Stimulated activated CD4-positive, alpha-beta T cell treated with anti-CD3 and anti-CD28 coated beads, TNF-alpha, amount 100 ng/mL, for 4 hours (primary cell): ENCODE results near the gene TDRD7.
"Not testable (repeated sequence)": the region's sequence is repeated elsewhere in the genome, so short reads cannot be mapped to it uniquely, and the experiment has no call there.

ENCODE experiments used
- DNase-seq, 3 experiments: peaks; one replicate each; pipeline ENCODE4 v3.0.0-alpha.2; 2020; ENCODE audit warnings: low read depth in 3 of 3

The TDRD7 gene

GRCh38 chr9:97473717-97474116, 61.8 kb downstream of the TDRD7 start:
- no peak for DNase-seq

GRCh38 chr9:97474372-97474925, 62.6 kb downstream of the TDRD7 start:
- no peak for DNase-seq

- DNase-seq, result no peak
Observed at GRCh38 chr9:97475059-97475458, 63.2 kb downstream of the TDRD7 start.

GRCh38 chr9:97478301-97478981, 66.5 kb downstream of the TDRD7 start:
- no peak for DNase-seq

- DNase-seq, result no peak
Observed at GRCh38 chr9:97479496-97480159, 67.7 kb downstream of the TDRD7 start.

GRCh38 chr9:97480174-97480573, 68.3 kb downstream of the TDRD7 start:
- DNase-seq, result no peak

GRCh38 chr9:97480749-97481148, 68.9 kb downstream of the TDRD7 start:
- no peak for DNase-seq

GRCh38 chr9:97484134-97484533, 72.2 kb downstream of the TDRD7 start:
- DNase-seq, result no peak

- DNase-seq, result no peak
Observed at GRCh38 chr9:97487107-97487506, 75.2 kb downstream of the TDRD7 start.

GRCh38 chr9:97487861-97488260, 76.0 kb downstream of the TDRD7 start:
- no peak for DNase-seq

- no peak for DNase-seq
Observed at GRCh38 chr9:97491216-97491999, 79.5 kb downstream of the TDRD7 start.

- DNase-seq, result not testable (repeated sequence)
Observed at GRCh38 chr9:97497558-97498375, 85.9 kb downstream of the TDRD7 start.

- not testable (repeated sequence) for DNase-seq
Observed at GRCh38 chr9:97498846-97499245, 87.0 kb downstream of the TDRD7 start.

GRCh38 chr9:97500263-97500662, 88.4 kb downstream of the TDRD7 start:
- DNase-seq, result no peak

- no peak for DNase-seq
Observed at GRCh38 chr9:97500765-97501176, 88.9 kb downstream of the TDRD7 start.

GRCh38 chr9:97501177-97501971, 89.5 kb downstream of the TDRD7 start, which contains the start of gene TMOD1:
TMOD1 (plus strand) TSS chr9:97501666; CDS start chr9:97524189, 22,523 bp downstream.
- DNase-seq, result peak in 1 of 3 experiments; percentile 19

- DNase-seq, result no peak
Observed at GRCh38 chr9:97501972-97502221, 90.0 kb downstream of the TDRD7 start.

- no peak for DNase-seq
Observed at GRCh38 chr9:97502222-97502983, 90.5 kb downstream of the TDRD7 start.

- no peak for DNase-seq
Observed at GRCh38 chr9:97502984-97503861, 91.3 kb downstream of the TDRD7 start.
